Measurements from ENCODE around the gene TTC13. TPM values are rescaled to one million over a fixed set of nuclear protein-coding genes. Genes with fewer than 3 reads are reported as not detected.

TTC13 gene
- total RNA-seq, 1 experiment from 2014 or later, result 20.2 TPM

- Histone ChIP-seq H3F3A (ENCODE audit: low read length, unreplicated experiment) (no peaks in the 10 kb centered on the region), H3K4me1 (ENCODE audit: insufficient read depth, low read length) (no peaks in the 10 kb centered on the region), H3K27ac (ENCODE audit: low read length) (no peak overlapping the region), H3K4me3 (ENCODE audit: low read length) (no peak overlapping the region), H2AFZ (ENCODE audit: low read length) (no peak overlapping the region), H4K20me1 (ENCODE audit: low read length) (no peaks in the 10 kb centered on the region), H3K9me2 (replicated peaks; ENCODE audit: low read length) (no peaks in the 10 kb centered on the region), H3K9me3 (ENCODE audit: low read length) (no peaks in the 10 kb centered on the region), H3K4me2 (ENCODE audit: low read length) (no peak overlapping the region), H3K36me3 (ENCODE audit: low read depth, low read length) (no peaks in the 10 kb centered on the region), H3K9ac (ENCODE audit: low read length) (no peak overlapping the region), H3K27me3 (ENCODE audit: low read length) (no peaks in the 10 kb centered on the region), H3K79me2 (ENCODE audit: low read length) (no peaks in the 10 kb centered on the region)
- CTCF ChIA-PET, result no interaction called here
- no TSS peak for BruUV-seq (replicated peaks)
- POLR2A ChIA-PET (ENCODE audit: unreplicated experiment), result no interaction called here
- intact Hi-C loops (cut with micrococcal nuclease), result no loop called here
- DNase-seq, result no peak
- no peak for ATAC-seq
- TF ChIP-seq EZH2phosphoT487 (IDR thresholded peaks at IDR 0.05; ENCODE audit: borderline replicate concordance, low read length) (no peak), EZH2 (IDR thresholded peaks at IDR 0.05; ENCODE audit: low read length, unreplicated experiment) (no peak), CTCF (conservative IDR thresholded peaks at IDR 0.05; ENCODE audit: low read depth, low read length) (no peak)
These were observed 77.0 kb downstream of the TTC13 start for GRCh38 chr1:230901671-230902070.

GRCh38 chr1:230900984-230901383 lies 77.7 kb downstream of the TTC13 start:
- Histone ChIP-seq H3K9me2 (replicated peaks; ENCODE audit: low read length) (no peaks in the 10 kb centered on the region), H3F3A (ENCODE audit: low read length, unreplicated experiment) (no peaks in the 10 kb centered on the region), H3K4me2 (ENCODE audit: low read length) (no peak overlapping the region), H3K79me2 (ENCODE audit: low read length) (no peaks in the 10 kb centered on the region), H3K27me3 (ENCODE audit: low read length) (no peaks in the 10 kb centered on the region), H3K36me3 (ENCODE audit: low read depth, low read length) (no peaks in the 10 kb centered on the region), H3K4me1 (ENCODE audit: insufficient read depth, low read length) (no peaks in the 10 kb centered on the region), H3K9ac (ENCODE audit: low read length) (no peak overlapping the region), H3K27ac (ENCODE audit: low read length) (no peak overlapping the region), H4K20me1 (ENCODE audit: low read length) (no peaks in the 10 kb centered on the region), H2AFZ (ENCODE audit: low read length) (no peak overlapping the region), H3K4me3 (ENCODE audit: low read length) (no peak overlapping the region), H3K9me3 (ENCODE audit: low read length) (no peaks in the 10 kb centered on the region)
- TF ChIP-seq CTCF (conservative IDR thresholded peaks at IDR 0.05; ENCODE audit: low read depth, low read length) (no peak), EZH2phosphoT487 (IDR thresholded peaks at IDR 0.05; ENCODE audit: borderline replicate concordance, low read length) (no peak), EZH2 (IDR thresholded peaks at IDR 0.05; ENCODE audit: low read length, unreplicated experiment) (no peak)
- ChIA-PET CTCF (interaction anchor here (0.6 kb wide), 1 partner anchor 305 kb away, joined by 5 read pairs; no protein-coding TSS in a partner anchor), POLR2A (ENCODE audit: unreplicated experiment) (no interaction called here)
- DNase-seq, result no peak
- no TSS peak for BruUV-seq (replicated peaks)
- ATAC-seq, result no peak
- intact Hi-C loops (cut with micrococcal nuclease), result no loop called here

GRCh38 chr1:230899841-230900251 lies 78.8 kb downstream of the TTC13 start:
- H3K4me3 ChIP-seq (ENCODE audit: low read length), result no peak overlapping the region
- H3K9me3 ChIP-seq (ENCODE audit: low read length), result no peaks in the 10 kb centered on the region
- TF ChIP-seq EZH2 (IDR thresholded peaks at IDR 0.05; ENCODE audit: low read length, unreplicated experiment) (no peak), CTCF (conservative IDR thresholded peaks at IDR 0.05; ENCODE audit: low read depth, low read length) (no peak), EZH2phosphoT487 (IDR thresholded peaks at IDR 0.05; ENCODE audit: borderline replicate concordance, low read length) (no peak)
- H3K27ac ChIP-seq (ENCODE audit: low read length), result no peak overlapping the region
- no peaks in the 10 kb centered on the region for H3F3A ChIP-seq (ENCODE audit: low read length, unreplicated experiment)
- H3K36me3 ChIP-seq (ENCODE audit: low read depth, low read length), result no peaks in the 10 kb centered on the region
- no peak for DNase-seq
- intact Hi-C loops (cut with micrococcal nuclease), result no loop called here
- H3K27me3 ChIP-seq (ENCODE audit: low read length), result peaks cover 6% of the 10 kb centered on the region; the same call in 1 of the 2 replicates
- no peaks in the 10 kb centered on the region for H4K20me1 ChIP-seq (ENCODE audit: low read length)
- BruUV-seq (replicated peaks), result no TSS peak
- no peak overlapping the region for H2AFZ ChIP-seq (ENCODE audit: low read length)
- no peak for ATAC-seq
- H3K4me1 ChIP-seq (ENCODE audit: insufficient read depth, low read length), result no peaks in the 10 kb centered on the region
- no peaks in the 10 kb centered on the region for H3K79me2 ChIP-seq (ENCODE audit: low read length)
- ChIA-PET POLR2A (ENCODE audit: unreplicated experiment) (no interaction called here), CTCF (no interaction called here)
- no peaks in the 10 kb centered on the region for H3K9me2 ChIP-seq (replicated peaks; ENCODE audit: low read length)
- H3K4me2 ChIP-seq (ENCODE audit: low read length), result no peak overlapping the region
- no peak overlapping the region for H3K9ac ChIP-seq (ENCODE audit: low read length)
